Adipocyte (in vitro differentiated cells): ENCODE measurements around the gene DDX20.

ENCODE experiments used
- DNase-seq: peaks from one replicate; pipeline ENCODE4 v3.0.0-alpha.2; 2015; ENCODE audit warnings: low read depth
- H3K27me3 ChIP-seq: replicated peaks from 2 replicates; pipeline ENCODE4 v1.7.0; 2013; ENCODE audit warnings: mild to moderate bottlenecking, low read length, moderate library complexity; ENCODE audit not compliant: control insufficient read depth, insufficient read depth
- H3K36me3 ChIP-seq: 2 replicates; pipeline ENCODE4 v1.7.0; 2013; ENCODE audit warnings: low read length, mild to moderate bottlenecking, moderate library complexity; ENCODE audit not compliant: control insufficient read depth, insufficient read depth, severe bottlenecking
- H3K4me1 ChIP-seq: 2 replicates; pipeline ENCODE4 v1.7.0; 2013; ENCODE audit warnings: mild to moderate bottlenecking, low read length, moderate library complexity; ENCODE audit not compliant: control insufficient read depth, insufficient read depth
- H3K4me3 ChIP-seq: 2 replicates; pipeline ENCODE4 v1.7.0; 2013; ENCODE audit warnings: mild to moderate bottlenecking, low read length, moderate library complexity
- H3K9ac ChIP-seq: 2 replicates; pipeline ENCODE4 v1.7.0; 2013; ENCODE audit warnings: mild to moderate bottlenecking, low read length, moderate library complexity
- H3K9me3 ChIP-seq: 2 replicates; pipeline ENCODE4 v1.7.0; 2013; ENCODE audit warnings: mild to moderate bottlenecking, low read length, moderate library complexity; ENCODE audit not compliant: control insufficient read depth

The DDX20 gene

GRCh38 chr1:111756124-111756513 is 418 bp downstream of the DDX20 start:
- Histone ChIP-seq H3K9ac (peak overlapping the region; percentile 85), H3K4me1 (peaks cover 13% of the 10 kb centered on the region), H3K36me3 (peaks cover 13% of the 10 kb centered on the region), H3K27me3 (no peaks in the 10 kb centered on the region), H3K9me3 (no peaks in the 10 kb centered on the region), H3K4me3 (peak overlapping the region; percentile 87)
- DNase-seq, result no peak

- Histone ChIP-seq H3K4me3 (no peak overlapping the region), H3K9me3 (no peaks in the 10 kb centered on the region), H3K9ac (peak overlapping the region; percentile 18), H3K27me3 (no peaks in the 10 kb centered on the region), H3K36me3 (peaks cover 36% of the 10 kb centered on the region), H3K4me1 (peaks cover 13% of the 10 kb centered on the region)
- no peak for DNase-seq
Observed at GRCh38 chr1:111758373-111758772, 2.7 kb downstream of the DDX20 start.

GRCh38 chr1:111761717-111762116 is 6.0 kb downstream of the DDX20 start:
- Histone ChIP-seq H3K9me3 (no peaks in the 10 kb centered on the region), H3K4me3 (no peak overlapping the region), H3K36me3 (peaks cover 68% of the 10 kb centered on the region), H3K27me3 (no peaks in the 10 kb centered on the region), H3K4me1 (peaks cover 3% of the 10 kb centered on the region), H3K9ac (peak overlapping the region; percentile 23)
- no peak for DNase-seq

- Histone ChIP-seq H3K9ac (no peak overlapping the region), H3K4me1 (no peaks in the 10 kb centered on the region), H3K9me3 (no peaks in the 10 kb centered on the region), H3K36me3 (peaks cover 75% of the 10 kb centered on the region), H3K4me3 (no peak overlapping the region), H3K27me3 (no peaks in the 10 kb centered on the region)
- no peak for DNase-seq
Observed at GRCh38 chr1:111762332-111762731, 6.6 kb downstream of the DDX20 start.

GRCh38 chr1:111768023-111768422 is 12.3 kb downstream of the DDX20 start:
- Histone ChIP-seq H3K36me3 (peaks cover 57% of the 10 kb centered on the region), H3K27me3 (no peaks in the 10 kb centered on the region), H3K4me1 (peaks cover 22% of the 10 kb centered on the region), H3K9ac (no peak overlapping the region), H3K9me3 (no peaks in the 10 kb centered on the region), H3K4me3 (no peak overlapping the region)
- DNase-seq, result no peak

GRCh38 chr1:111768625-111769024 is 12.9 kb downstream of the DDX20 start:
- H3K9ac ChIP-seq, result no peak overlapping the region
- no peaks in the 10 kb centered on the region for H3K9me3 ChIP-seq

GRCh38 chr1:111769517-111770146 is 13.9 kb downstream of the DDX20 start:
- peaks cover 41% of the 10 kb centered on the region for H3K36me3 ChIP-seq
- DNase-seq, result peak; percentile 94
- H3K9me3 ChIP-seq, result no peaks in the 10 kb centered on the region
- H3K27me3 ChIP-seq, result no peaks in the 10 kb centered on the region
- H3K4me1 ChIP-seq, result peaks cover 22% of the 10 kb centered on the region
- peak overlapping the region; percentile 18 for H3K9ac ChIP-seq
- H3K4me3 ChIP-seq, result no peak overlapping the region

More at GRCh38 chr1:111768625-111769024, 12.9 kb downstream of the DDX20 start:
- Histone ChIP-seq H3K36me3 (peaks cover 51% of the 10 kb centered on the region), H3K4me3 (no peak overlapping the region), H3K27me3 (no peaks in the 10 kb centered on the region), H3K4me1 (peaks cover 22% of the 10 kb centered on the region)
- no peak for DNase-seq

- Histone ChIP-seq H3K9ac (peak overlapping the region; percentile 21), H3K36me3 (peaks cover 28% of the 10 kb centered on the region), H3K27me3 (no peaks in the 10 kb centered on the region), H3K4me3 (no peak overlapping the region), H3K9me3 (no peaks in the 10 kb centered on the region), H3K4me1 (peaks cover 22% of the 10 kb centered on the region)
- no peak for DNase-seq
Observed at GRCh38 chr1:111770916-111771315, 15.2 kb downstream of the DDX20 start.

- peaks cover 32% of the 10 kb centered on the region for H3K4me1 ChIP-seq
- no peaks in the 10 kb centered on the region for H3K27me3 ChIP-seq
- DNase-seq, result no peak
- no peak overlapping the region for H3K4me3 ChIP-seq
- no peaks in the 10 kb centered on the region for H3K36me3 ChIP-seq
- no peaks in the 10 kb centered on the region for H3K9me3 ChIP-seq
- no peak overlapping the region for H3K9ac ChIP-seq
Observed at GRCh38 chr1:111775966-111776365, 20.3 kb downstream of the DDX20 start.

- no peak overlapping the region for H3K4me3 ChIP-seq
- no peaks in the 10 kb centered on the region for H3K27me3 ChIP-seq
- no peak overlapping the region for H3K9ac ChIP-seq
- no peaks in the 10 kb centered on the region for H3K9me3 ChIP-seq
- no peaks in the 10 kb centered on the region for H3K36me3 ChIP-seq
- peaks cover 32% of the 10 kb centered on the region for H3K4me1 ChIP-seq
- no peak for DNase-seq
Observed at GRCh38 chr1:111776391-111776790, 20.7 kb downstream of the DDX20 start.

- peaks cover 28% of the 10 kb centered on the region for H3K4me1 ChIP-seq
- no peak overlapping the region for H3K9ac ChIP-seq
- DNase-seq, result no peak
- no peak overlapping the region for H3K4me3 ChIP-seq
- no peaks in the 10 kb centered on the region for H3K27me3 ChIP-seq
- no peaks in the 10 kb centered on the region for H3K36me3 ChIP-seq
- H3K9me3 ChIP-seq, result no peaks in the 10 kb centered on the region
Observed at GRCh38 chr1:111776861-111777260, 21.2 kb downstream of the DDX20 start.

- Histone ChIP-seq H3K9ac (no peak overlapping the region), H3K4me3 (no peak overlapping the region), H3K4me1 (peaks cover 24% of the 10 kb centered on the region), H3K9me3 (no peaks in the 10 kb centered on the region), H3K36me3 (no peaks in the 10 kb centered on the region), H3K27me3 (no peaks in the 10 kb centered on the region)
- no peak for DNase-seq
Observed at GRCh38 chr1:111777301-111777700, 21.6 kb downstream of the DDX20 start.
